DMS153 (cell line): Measurements from ENCODE around the gene UCK1.
"Not testable (repeated sequence)": the region's sequence is repeated elsewhere in the genome, so short reads cannot be mapped to it uniquely, and the experiment has no call there.

Experiments
- DNase-seq: peaks from one replicate; lab custom pipeline; 2025; lab: John Stamatoyannopoulos, UW

Gene UCK1

DNA sequence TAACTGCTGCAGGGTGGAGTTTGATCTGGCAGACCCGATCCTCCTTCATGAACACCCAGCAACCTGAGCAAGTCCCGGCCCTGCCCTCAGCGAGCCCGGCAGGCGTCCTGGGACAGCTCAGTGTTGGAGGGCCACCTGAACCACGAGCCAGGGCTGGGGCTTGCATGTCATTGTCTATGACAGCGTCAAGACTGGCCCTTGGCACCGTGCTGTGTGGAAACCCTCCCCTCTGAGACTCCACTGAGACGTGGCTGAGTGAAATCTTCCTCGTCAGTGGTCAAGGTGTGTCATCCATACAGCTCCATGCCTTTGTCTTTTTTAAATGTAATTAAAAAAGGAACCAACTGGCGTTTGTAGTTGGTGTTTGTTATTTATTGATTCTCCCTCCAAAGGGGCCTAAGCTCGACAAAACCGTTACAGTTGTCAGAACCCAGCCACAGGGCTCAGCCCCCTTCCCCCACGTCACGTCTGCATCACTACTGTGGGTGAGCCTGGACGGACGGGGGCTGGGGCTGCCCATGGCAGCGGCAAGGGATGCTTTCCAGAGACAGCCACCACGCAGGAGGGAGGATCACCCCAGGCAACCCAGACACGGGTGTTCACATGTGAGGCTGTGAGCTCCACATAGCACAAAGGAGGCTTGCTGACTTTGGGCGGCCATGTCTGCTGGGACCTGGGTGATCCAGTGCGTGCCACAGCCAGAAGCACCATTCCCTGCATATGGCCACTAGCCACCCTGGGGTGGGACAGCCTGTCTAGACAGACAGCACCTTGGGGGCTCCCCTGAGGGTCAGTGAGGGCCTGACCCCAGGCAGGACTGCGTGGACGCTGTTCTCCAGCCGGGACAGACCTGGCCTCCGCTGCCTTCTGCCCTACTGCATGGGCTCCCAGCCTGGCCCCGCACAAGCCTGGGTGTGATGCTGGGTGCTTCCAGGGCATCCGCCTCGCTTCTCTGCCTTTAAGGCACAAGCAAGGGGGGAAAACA lies 7.3 kb downstream of the UCK1 start:
- no peak for DNase-seq

GRCh38 chr9:131523086-131523388 lies 8.0 kb downstream of the UCK1 start:
- DNase-seq, result no peak

DNA sequence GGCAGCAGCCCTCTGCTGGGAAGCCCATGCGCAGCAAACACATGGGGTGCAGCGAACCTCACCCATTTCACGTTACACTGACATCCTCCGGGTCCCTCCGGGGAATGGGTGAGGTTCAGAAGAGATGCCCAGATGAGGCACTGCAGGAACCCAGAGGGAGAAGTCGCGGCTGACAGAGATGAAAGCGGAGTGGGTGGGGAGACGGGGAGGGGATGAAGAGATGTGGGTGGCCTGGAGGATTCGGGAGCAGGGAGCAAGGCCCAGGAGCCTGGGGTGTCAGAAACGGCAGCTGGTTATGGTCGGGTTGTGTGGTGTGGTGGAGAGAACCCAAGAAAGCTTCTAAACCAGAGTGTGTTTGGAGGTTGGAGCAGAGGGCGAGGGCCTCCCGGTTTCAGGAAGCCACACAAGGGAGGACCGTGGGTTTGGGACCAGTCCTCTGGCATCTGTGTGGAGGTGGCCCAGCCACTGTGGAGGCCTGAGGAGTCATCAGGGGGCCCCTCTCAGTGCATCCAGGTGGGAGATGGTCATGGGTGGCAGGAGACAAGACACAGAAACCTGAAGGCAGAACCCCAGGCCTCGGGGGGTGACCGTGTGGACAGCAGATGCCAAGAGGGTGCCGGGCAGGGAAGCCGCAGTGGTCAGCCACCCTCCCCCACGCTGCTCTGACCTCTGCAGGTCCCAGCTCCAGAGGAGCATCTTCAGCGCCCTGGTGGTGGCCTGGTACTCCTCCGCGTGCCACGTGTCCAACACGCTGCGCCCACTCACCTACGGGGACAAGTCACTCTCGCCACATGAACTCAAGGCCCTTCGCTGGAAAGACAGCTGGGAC lies 8.6 kb downstream of the UCK1 start:
- DNase-seq, result no peak

DNA sequence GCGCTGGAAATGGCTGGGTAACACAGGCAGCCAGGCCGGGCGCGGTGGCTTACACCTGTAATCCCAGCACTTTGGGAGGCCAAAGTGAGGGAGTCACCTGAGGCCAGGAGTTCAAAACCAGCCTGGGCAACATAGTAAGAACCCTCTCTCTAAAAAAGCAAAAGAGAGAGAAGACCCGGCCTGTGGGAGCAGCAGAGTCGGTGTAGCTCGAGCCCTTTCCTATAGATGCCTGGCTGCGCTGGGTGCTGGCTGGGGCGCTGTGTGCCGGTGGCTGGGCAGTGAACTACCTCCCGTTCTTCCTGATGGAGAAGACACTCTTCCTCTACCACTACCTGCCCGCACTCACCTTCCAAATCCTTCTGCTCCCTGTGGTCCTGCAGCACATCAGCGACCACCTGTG lies 9.2 kb downstream of the UCK1 start:
- DNase-seq, result no peak

DNA sequence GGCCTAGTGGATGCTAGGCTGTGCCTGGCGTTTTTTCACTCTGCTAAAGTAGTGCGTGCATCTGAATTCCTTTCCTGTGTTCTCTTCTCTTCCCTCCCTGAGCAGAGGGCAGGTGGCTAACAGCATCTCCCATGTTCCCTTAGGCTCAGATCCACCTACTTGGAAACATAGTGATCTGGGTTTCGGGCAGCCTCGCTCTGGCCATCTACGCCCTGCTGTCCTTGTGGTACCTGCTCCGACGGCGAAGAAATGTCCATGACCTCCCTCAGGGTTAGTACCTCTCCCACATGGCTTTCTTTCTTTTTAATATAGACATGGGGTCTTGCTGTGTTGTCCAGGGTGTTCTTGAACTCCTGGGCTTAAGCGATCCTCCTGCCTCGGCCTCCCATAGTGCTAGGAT lies 9.9 kb downstream of the UCK1 start:
- DNase-seq, result no peak

DNA sequence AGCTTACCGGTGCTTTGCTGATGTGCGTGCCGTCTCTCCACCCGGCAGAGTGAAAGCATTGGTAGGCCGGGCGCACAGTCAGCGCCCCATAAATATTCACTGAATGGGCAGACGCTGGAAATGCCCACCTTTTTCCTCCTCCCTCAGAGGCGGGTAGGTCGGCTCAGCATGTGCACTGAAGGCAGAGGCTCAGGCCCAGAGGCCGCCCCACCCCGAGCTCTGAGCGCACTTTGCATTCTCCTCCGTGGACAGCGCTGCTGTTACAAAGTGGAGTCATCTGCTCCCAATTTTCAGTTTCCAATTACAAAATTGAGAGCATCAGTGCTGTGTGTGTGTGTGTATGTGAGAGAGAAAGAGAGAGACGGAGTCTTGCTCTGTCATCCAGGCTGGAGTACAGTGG lies 10.6 kb downstream of the UCK1 start:
- no peak for DNase-seq

- DNase-seq, result no peak
These were observed 12.5 kb downstream of the UCK1 start for GRCh38 chr9:131518553-131518952.

- no peak for DNase-seq
These were observed 13.3 kb downstream of the UCK1 start for GRCh38 chr9:131517761-131518190.

GRCh38 chr9:131516930-131517329 lies 14.1 kb downstream of the UCK1 start:
- no peak for DNase-seq

DNA sequence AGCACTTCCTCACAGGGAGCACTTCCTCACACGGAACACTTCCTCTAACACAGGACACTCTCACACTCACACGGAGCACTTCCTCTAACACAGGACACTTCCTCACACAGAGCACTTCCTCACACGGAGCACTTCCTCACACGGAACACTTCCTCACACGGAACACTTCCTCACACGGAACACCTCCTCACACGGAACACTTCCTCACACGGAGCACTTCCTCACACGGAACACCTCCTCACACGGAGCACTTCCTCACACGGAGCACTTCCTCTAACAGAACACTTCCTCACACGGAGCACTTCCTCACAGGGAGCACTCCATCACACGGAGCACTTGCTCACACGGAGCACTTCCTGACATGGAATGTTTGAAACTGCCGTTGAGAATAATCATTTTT lies 15.0 kb downstream of the UCK1 start:
- DNase-seq, result no peak

- DNase-seq, result not testable (repeated sequence)
These were observed 15.5 kb downstream of the UCK1 start for GRCh38 chr9:131515559-131516031.

- no peak for DNase-seq
These were observed 17.9 kb downstream of the UCK1 start for GRCh38 chr9:131513177-131513576.

DNA sequence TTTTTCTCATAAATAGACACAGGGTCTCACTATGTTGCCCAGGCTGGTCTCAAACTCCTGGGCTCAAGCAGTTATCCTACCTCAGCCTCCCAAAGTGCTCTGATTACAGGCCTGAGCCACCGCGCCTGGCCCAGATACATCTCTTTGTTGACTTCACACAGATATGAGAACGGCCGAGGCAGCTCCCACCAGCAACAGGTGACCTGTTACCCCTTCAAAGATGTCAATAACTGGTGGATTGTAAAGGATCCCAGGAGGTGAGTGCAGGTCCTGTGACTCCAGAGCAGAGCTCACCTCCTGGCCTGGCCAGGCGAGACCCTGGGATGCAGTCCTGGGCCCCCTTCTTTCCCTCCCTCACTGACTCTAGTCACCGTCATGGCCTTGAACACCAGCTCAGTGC lies 19.2 kb downstream of the UCK1 start:
- no peak for DNase-seq

GRCh38 chr9:131511416-131511815 lies 19.6 kb downstream of the UCK1 start:
- DNase-seq, result no peak

GRCh38 chr9:131505012-131505411 lies 26.1 kb downstream of the UCK1 start:
- DNase-seq, result no peak

GRCh38 chr9:131503626-131504465 lies 27.2 kb downstream of the UCK1 start:
- no peak for DNase-seq

- peak; percentile 67 for DNase-seq
These were observed 28.1 kb downstream of the UCK1 start, which contains the start of gene POMT1 for GRCh38 chr9:131502781-131503625. Gene POMT1, plus strand, starts transcription at chr9:131502918. Its CDS starts 1,301 bp downstream, at chr9:131504219.

DNA sequence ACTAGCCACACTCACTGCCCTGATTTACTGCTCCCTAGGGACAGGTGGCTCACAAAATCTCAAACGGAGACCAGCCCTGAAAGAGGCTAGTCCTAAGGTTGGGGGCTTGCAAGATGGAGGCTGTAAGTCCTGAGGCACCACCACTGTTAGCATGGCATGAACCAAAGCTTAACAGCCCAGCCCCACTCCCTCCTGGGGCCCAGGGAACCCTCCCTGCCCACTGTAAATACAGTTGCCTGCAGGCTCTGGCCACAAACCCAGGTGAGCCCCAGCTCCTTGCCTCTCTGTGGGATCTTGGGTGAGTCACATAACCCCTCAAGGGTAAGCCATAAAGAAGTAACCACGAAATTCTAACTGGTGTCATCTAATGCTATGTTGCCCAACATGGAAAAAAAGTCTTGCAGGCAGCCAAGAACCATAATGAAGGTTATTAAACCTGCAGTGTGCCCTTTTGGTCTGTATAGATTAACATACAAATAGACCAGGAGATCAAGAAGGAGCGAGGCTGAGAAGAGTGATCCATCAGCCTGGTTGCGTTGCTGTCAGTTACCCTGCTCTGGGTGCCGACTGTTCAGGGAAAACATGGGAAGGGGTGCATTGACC lies 30.0 kb downstream of the UCK1 start:
- DNase-seq, result no peak

- DNase-seq, result no peak
These were observed 30.7 kb downstream of the UCK1 start for GRCh38 chr9:131500377-131500776.

DNA sequence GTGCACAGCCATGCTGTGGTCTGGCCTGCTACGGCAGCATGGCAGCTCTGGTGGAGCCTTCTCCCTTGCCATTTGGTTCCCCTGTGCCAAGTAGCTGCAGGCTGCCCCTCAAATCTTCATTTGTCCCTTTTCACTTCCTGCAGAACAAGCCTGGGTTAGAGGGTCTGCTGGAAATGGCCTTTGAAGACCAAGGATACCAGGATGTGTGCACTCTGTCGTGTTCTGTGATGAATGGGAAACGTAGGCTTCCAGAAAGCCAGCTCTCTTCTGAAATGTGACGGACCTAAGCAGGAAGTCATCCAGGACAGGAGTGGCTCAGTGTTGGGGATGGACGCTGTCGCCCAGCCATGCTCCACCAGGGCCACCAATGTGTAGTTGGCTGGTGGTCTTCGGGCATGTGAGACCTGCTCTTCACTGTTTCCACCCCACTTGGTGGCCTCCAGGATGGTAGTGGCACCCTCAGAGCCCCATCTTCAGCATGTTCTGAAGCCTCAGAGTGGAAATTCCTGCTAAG lies 31.8 kb downstream of the UCK1 start:
- DNase-seq, result no peak
